Adrenal gland (tissue), 5 donors: ENCODE data around the gene HMOX2.
A peak's percentile ranks its signal among the peaks of the same experiment; 100 is the strongest.

Source experiments
- POLR2A ChIP-seq, 2 donors: fragments of 450-650 bp; IDR thresholded peaks; one replicate each; pipeline ENCODE4 v1.6.1; 2017; ENCODE audit warnings: antibody characterized with exemption in 2 of 2, mild to moderate bottlenecking in 2 of 2, moderate library complexity in 1 of 2
- TF ChIP-seq, protein P1 (sequence below), 6 experiments: fragments of 450-650 bp in 4 of 6; fragments of 200-600 bp in 2 of 6; sonication (generic) in 1 of 6; IDR thresholded peaks; 1 replicate in 5 of 6; 2 replicates in 1 of 6; pipeline versions ENCODE4 v1.5.1 to v1.8.0; 2016 to 2021; ENCODE audit warnings: antibody characterized with exemption in 6 of 6, mild to moderate bottlenecking in 2 of 6, moderate library complexity in 1 of 6
- donor health status: DM: no; HTN: no; CAD: no.

GRCh38 chr16:4511441-4512082 lies 35.4 kb downstream of the HMOX2 start:
- TF ChIP-seq, protein P1, sequence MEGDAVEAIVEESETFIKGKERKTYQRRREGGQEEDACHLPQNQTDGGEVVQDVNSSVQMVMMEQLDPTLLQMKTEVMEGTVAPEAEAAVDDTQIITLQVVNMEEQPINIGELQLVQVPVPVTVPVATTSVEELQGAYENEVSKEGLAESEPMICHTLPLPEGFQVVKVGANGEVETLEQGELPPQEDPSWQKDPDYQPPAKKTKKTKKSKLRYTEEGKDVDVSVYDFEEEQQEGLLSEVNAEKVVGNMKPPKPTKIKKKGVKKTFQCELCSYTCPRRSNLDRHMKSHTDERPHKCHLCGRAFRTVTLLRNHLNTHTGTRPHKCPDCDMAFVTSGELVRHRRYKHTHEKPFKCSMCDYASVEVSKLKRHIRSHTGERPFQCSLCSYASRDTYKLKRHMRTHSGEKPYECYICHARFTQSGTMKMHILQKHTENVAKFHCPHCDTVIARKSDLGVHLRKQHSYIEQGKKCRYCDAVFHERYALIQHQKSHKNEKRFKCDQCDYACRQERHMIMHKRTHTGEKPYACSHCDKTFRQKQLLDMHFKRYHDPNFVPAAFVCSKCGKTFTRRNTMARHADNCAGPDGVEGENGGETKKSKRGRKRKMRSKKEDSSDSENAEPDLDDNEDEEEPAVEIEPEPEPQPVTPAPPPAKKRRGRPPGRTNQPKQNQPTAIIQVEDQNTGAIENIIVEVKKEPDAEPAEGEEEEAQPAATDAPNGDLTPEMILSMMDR (IDR thresholded peaks at IDR 0.05), result peak; percentile 22 to 69 (median 53)
- no peak for TF ChIP-seq POLR2A (IDR thresholded peaks at IDR 0.05)
